ENCODE results near the gene HFE.

HFE gene

DNA sequence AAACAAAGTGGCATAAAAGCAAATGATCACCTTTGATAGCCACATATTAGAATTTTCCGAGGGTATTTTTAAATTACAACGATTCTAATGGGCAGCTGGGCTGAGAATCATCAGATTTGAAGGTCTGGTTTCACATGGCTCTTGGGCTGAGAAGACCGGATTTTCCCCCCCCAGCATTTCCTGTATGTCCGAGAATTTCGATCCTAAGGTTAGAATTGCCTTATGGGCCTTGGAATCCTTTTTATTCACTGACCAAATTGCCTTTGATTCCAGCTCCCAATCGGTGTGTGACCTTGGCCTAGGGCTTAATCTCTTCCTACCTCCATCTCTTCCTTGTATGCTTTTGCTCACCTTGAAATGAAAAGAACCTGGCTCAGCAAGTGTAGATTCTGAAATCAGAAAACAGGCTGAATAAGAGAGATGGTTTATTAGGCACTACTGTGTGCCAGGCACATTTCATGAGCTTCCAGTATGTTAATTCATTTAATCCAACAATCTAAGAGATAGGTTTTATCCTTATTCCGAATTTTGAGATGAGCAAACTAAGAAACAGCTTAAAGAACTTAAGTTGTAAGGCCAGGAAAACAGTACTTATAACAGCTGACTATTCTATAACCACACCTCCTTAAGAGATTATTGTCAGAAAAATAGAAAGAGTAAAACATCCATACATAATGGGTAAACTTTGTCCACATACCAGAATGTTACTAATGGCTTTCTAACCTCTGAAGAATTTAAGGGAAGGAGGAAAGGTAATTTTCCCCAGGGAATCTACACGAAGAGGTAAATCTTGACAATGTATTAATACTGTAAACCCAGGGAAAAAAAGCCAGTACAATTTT, 39.4 kb downstream of the HFE start:
- peak overlapping the region; percentile 51 to 96 (median 90) for H3K27ac ChIP-seq

DNA sequence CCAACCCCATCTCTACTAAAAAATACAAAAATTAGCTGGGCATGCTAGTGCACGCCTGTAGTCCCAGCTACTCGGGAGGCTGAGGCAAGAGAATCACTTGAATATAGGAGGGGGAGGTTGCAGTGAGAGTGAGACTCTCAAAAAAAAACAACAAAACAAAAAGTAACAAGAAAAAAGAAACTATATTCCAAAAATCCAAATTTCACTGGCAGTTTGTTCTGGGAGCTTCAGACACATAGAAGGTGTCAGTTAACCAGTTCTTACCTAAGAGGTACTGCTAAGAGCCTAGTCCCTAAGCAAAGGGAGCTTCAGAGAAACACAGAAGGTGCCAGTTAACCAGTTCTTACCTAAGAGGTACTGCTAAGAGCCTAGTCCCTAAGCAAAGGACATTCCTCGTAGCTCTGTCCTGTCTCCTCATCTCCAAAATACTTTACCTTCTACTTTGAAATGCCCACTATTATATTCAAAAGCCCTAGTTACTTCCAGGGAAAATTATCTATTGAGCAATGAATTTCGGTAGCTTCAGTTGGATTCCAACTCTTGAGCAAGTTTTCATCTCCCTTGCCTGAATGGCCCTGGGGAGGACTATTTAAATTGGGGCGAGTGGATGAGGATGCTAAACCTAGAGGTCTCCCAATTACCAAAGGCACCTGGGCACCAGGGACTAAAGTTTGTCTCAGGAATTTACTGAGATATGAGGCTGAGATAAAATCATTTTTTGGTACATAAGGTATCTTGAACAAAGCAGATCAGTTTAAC, 41.0 kb downstream of the HFE start:
- Histone ChIP-seq H3K4me3 (no peak overlapping the region), H3K27ac (peak overlapping the region in 5 of 21 experiments; percentile 1 to 93 (median 33))

More for the DNA sequence above, 39.4 kb downstream of the HFE start:
- peak overlapping the region; percentile 50 to 87 (median 82) for H3K4me3 ChIP-seq

DNA sequence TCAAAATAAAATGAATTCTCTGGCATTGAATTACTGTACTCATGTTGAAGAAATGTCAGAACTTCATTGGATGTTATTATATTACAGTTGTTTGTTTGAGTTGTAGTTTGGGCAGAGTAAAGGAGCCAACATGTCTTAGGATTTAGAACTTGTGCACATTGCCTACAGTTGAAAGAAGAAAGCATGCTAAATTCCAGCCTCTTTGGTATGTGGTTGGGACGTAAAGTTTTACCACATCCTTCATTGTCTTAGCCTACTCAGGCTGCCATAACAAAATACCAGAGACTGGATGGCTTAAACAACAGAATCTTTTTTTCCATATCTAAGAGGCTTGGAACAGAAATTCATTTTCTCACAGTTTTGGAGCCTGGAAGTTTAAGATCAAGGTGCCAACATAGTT, 42.4 kb downstream of the HFE start:
- Histone ChIP-seq H3K4me3 (no peak overlapping the region), H3K27ac (no peak overlapping the region)

DNA sequence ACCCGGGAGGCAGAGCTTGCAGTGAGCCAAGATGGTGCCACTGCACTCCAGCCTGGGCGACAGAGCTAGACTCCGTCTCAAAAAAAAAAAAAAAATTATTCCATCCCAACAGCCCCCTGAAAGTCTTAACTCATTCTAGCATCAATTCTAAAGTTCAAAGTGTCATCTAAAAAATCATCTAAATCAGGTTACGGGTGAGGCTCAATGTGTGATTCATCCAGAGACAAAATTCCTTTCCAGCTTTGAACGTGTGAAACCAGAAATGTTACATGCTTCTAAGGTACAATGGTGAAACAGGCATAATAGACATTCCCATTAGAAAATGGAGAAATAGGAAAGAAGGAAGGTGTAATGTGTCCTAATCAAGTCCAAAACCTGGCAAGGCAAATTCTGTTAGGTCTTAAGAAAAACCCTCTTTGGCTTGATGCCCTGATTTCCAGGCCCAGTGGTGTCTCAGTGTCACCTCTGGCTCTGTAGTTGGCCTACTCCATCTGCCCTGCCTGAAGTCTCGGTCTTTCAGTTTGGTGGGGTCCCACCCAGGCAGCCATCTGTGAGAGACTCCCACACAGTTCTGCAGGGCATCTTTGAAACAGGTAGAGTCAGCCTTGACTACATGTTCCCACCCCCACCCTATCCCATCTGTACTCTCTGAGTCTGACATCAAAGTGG, 43.5 kb downstream of the HFE start:
- Histone ChIP-seq H3K4me3 (no peak overlapping the region), H3K27ac (peak overlapping the region in 6 of 21 experiments; percentile 14 to 68 (median 22))

DNA sequence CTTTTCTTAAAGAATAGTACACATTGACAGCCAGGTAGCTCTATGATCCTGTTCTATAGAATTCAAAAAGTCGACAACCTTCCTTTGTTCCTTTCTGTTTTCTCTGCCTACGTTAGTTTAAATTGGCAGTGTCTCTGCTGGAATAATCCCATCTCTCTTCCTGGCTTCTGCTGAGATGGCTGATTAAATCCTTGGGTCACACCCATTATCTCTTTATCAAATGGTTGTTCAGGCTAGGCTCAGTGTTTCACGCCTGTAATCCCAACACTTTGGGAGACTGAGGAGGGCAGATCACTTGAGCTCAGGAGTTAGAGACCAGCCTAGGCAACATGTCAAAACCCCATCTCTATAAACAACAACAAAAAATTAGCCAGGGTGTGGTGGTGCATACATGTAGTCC, 44.4 kb downstream of the HFE start:
- Histone ChIP-seq H3K27ac (peak overlapping the region in 6 of 21 experiments; percentile 14 to 68 (median 22)), H3K4me3 (no peak overlapping the region)

DNA sequence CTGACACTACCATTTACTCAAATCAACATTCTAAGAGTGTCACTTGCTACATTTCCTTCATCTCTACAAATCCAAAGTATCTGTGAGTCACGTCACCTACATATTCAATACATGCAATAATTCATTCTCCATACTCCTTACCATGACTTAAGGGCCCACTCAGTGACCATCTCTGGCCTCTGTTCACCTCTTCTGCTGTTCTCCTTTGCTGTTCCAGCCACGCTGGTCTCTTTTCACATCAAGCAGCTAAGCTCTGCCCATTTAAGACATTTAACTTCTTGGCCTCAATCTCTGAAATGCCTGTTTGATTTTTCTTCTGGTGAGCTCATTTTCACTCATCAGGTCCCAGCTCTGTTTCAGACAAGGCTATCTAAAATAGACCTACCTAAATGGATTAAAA, 46.5 kb downstream of the HFE start:
- Histone ChIP-seq H3K4me3 (no peak overlapping the region), H3K27ac (no peak overlapping the region)

DNA sequence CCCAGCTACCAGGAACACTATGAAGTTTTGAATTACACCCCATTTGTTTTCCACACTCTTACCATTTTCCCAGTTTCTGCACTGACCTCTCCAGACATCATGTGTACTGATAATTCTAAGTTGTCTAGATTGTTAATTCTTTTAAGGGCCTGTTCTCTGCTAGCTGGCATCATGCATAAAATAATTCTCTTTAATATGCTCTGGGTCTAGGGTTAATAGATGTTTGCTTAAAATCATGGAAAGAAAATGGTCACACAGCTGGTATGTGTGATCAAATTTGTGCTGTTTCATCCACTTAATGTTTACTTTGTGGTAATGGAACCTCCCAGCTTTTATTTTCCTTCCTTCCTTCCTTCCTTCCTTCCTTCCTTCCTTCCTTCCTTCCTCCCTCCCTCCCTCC, 49.1 kb downstream of the HFE start:
- no peak overlapping the region for H3K27ac ChIP-seq

DNA sequence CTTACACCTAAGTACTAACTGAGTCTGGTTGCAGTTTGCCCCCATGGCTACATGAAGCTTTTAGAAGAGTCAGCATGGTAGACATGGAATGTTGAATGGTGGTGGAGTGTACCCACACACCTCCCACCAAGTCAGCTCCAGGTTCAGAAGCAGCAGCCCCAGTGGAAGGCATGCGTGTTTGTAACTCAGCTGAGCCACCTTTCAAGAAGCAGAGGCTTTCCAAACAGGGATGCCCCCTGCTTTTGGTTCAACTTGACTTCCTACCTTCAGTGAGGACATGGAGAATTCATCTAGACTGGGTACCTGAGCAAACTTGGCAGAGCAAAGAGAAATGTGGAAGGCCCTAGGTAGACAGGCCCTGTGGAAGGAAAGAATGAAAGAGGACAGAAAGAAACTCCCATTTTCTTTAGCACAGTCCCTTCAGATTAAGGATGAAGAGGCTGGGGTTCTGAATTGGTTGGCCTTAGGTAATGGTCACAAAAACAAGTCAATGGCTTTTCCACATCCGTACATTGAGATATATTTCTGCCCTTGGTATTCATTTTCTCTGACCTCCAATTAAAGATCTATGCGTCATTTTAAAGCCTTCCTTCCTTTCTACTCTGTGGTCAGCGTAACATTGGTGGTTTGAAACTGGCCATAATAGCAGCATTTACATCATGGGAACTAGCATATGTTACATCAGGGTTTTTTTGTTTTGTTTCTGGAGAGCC, 53.2 kb downstream of the HFE start:
- Histone ChIP-seq H3K4me3 (no peak overlapping the region), H3K27ac (no peak overlapping the region)

More for the DNA sequence above, 49.1 kb downstream of the HFE start:
- H3K4me3 ChIP-seq: no peak overlapping the region

DNA sequence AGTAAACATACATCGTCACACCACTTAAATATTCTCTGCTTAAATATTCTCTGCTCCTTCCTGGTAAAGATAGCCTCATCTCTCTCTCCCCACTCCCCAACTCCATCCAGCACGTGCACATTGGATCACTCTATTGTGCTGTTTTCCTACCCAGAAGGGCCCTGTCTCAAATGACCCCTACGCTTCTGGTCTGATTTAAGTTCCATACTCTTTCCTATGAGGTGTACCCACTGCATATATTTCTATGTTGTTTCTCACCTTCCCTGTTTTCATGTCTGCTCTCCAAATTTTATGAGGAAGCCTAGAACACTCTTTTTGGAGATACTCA, 53.7 kb downstream of the HFE start:
- Histone ChIP-seq H3K4me3 (no peak overlapping the region), H3K27ac (no peak overlapping the region)

DNA sequence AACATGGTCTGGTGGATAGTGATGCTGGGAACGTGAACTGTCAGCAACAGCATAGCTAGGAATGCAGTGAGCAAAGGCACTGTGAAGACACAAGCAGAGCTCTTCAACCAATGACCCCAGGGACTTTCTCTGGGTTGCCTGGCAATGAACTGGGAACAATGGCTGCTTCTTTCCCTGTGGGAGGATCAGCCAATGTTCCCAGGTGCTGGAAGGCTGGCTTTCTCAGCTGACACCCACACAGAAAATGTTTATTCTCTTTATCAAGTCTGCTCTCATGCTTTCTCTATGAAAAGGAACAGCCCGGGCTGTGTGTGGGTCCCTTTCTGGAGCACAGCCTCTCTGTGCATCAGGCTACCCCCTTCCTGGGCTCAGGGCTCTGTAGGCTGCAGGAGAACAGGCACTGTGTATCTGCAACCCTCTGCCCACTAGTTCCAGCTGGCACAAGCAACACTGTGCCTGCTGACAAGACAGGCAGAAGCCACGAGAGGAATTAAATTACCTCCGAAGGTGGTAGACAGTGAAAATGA, 54.2 kb downstream of the HFE start:
- Histone ChIP-seq H3K27ac (peak overlapping the region in 2 of 21 experiments; percentile 0 to 22), H3K4me3 (no peak overlapping the region)

DNA sequence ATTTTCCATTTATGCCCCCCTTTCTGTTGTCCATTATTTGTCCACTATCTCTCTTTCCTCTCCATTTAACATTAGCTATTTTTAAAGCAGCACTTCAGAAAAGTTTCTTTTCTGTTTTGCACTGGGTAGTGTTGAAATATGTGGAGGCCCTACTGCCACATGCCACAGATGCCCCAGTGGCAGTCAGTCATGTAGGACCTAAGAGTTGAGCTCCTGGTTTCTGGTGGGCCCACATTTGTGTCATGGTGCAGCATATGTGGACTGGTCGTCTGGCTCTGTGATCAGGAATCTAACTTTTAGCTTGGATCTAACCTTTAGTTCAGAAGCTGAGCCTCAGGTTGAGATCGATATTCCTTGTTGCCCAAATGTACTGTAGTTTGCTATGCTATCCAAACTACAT, 54.8 kb downstream of the HFE start:
- Histone ChIP-seq H3K27ac (peak overlapping the region in 1 of 21 experiments; percentile 22), H3K4me3 (no peak overlapping the region)
